Measurements from ENCODE around the gene FLII. TPM values are rescaled to one million over a fixed set of nuclear protein-coding genes. Genes with fewer than 3 reads are reported as not detected.

The FLII gene
- total RNA-seq, 1 experiment from 2014 or later: 264 TPM

- no TSS peak for BruUV-seq (replicated peaks)
- H3K27me3 ChIP-seq (ENCODE audit: insufficient read depth, low read length): no peaks in the 10 kb centered on the region
- DNase-seq (ENCODE audit: low read depth, low spot score) (no peak), ATAC-seq (no peak)
- H3K9me3 ChIP-seq (ENCODE audit: control insufficient read depth in 1 of 2, insufficient read depth in 1 of 2, low read depth in 1 of 2, low read length in 2 of 2): no peaks in the 10 kb centered on the region
- no peak overlapping the region for H3K4me3 ChIP-seq (replicated peaks in 1 of 2; ENCODE audit: low read depth in 1 of 2, low read length in 2 of 2)
- RAD21 ChIA-PET (ENCODE audit: low non-redundant PET in 1 of 2, low total read pairs in 2 of 2, uncharacterized antibody in 2 of 2, unreplicated experiment in 2 of 2): no interaction called here
- H4K20me1 ChIP-seq (ENCODE audit: insufficient read depth): no peaks in the 10 kb centered on the region
- CTCF ChIA-PET: no interaction called here
- H3K27ac ChIP-seq (ENCODE audit: low read depth, low read length): no peak overlapping the region
- intact Hi-C loops (cut with micrococcal nuclease): no loop called here
- H3K4me2 ChIP-seq (ENCODE audit: low read length): no peak overlapping the region
- POLR2A ChIA-PET: no interaction called here
- no peak for TF ChIP-seq POLR2AphosphoS5 (IDR thresholded peaks at IDR 0.05; ENCODE audit: low read depth, low read length)
- no peaks in the 10 kb centered on the region for H3K9me2 ChIP-seq (ENCODE audit: insufficient read depth)
- peaks cover 2 to 6% of the 10 kb centered on the region in 2 experiments; a peak in 3 of 4 replicates for H3K4me1 ChIP-seq (ENCODE audit: control insufficient read depth in 1 of 2, insufficient read depth in 2 of 2, low read length in 2 of 2)
- no peak overlapping the region for H2AFZ ChIP-seq (ENCODE audit: low read depth, low read length, poor library complexity, severe bottlenecking)
- H3K9ac ChIP-seq (ENCODE audit: low read length): no peak overlapping the region
- no peaks in the 10 kb centered on the region for H3K79me2 ChIP-seq (ENCODE audit: insufficient read depth, low read length)
- peaks cover 12 to 13% of the 10 kb centered on the region in 2 experiments; a peak in 3 of 4 replicates for H3K36me3 ChIP-seq (ENCODE audit: control insufficient read depth in 1 of 2, insufficient read depth in 2 of 2, low read length in 2 of 2)
Measured at GRCh38 chr17:18213666-18214270, 44.8 kb downstream of the FLII start.

GRCh38 chr17:18208092-18208491 is 50.4 kb downstream of the FLII start:
- ChIA-PET CTCF (no interaction called here), POLR2A (no interaction called here)

More at GRCh38 chr17:18208092-18208491, 50.4 kb downstream of the FLII start:
- no peak overlapping the region for H3K27ac ChIP-seq (ENCODE audit: low read depth, low read length)
- no peaks in the 10 kb centered on the region for H3K9me3 ChIP-seq (ENCODE audit: control insufficient read depth in 1 of 2, insufficient read depth in 1 of 2, low read depth in 1 of 2, low read length in 2 of 2)
- TF ChIP-seq POLR2AphosphoS5 (IDR thresholded peaks at IDR 0.05; ENCODE audit: low read depth, low read length) (no peak), EZH2phosphoT487 (IDR thresholded peaks at IDR 0.05; ENCODE audit: borderline replicate concordance) (no peak), ELF1 (IDR thresholded peaks at IDR 0.05; ENCODE audit: borderline replicate concordance, low read depth) (no peak), ZNF274 (IDR thresholded peaks at IDR 0.05; ENCODE audit: low read depth, low read length) (no peak), SP1 (IDR thresholded peaks at IDR 0.05; ENCODE audit: low read depth) (no peak), ATF3 (IDR thresholded peaks at IDR 0.05) (no peak), FOSL1 (IDR thresholded peaks at IDR 0.05; ENCODE audit: low read depth) (no peak)
- no peak overlapping the region for H3K4me3 ChIP-seq (replicated peaks in 1 of 2; ENCODE audit: low read depth in 1 of 2, low read length in 2 of 2)
- BruUV-seq (replicated peaks): no TSS peak
- H3K79me2 ChIP-seq (ENCODE audit: insufficient read depth, low read length): peaks cover 28% of the 10 kb centered on the region
- H3K9ac ChIP-seq (ENCODE audit: low read length): no peak overlapping the region
- peaks cover 6 to 7% of the 10 kb centered on the region in 2 experiments; a peak in 3 of 4 replicates for H3K4me1 ChIP-seq (ENCODE audit: control insufficient read depth in 1 of 2, insufficient read depth in 2 of 2, low read length in 2 of 2)
- ATAC-seq: no peak
- RAD21 ChIA-PET (ENCODE audit: low non-redundant PET in 1 of 2, low total read pairs in 2 of 2, uncharacterized antibody in 2 of 2, unreplicated experiment in 2 of 2): no interaction called here
- no peak overlapping the region for H3K4me2 ChIP-seq (ENCODE audit: low read length)
- H3K27me3 ChIP-seq (ENCODE audit: insufficient read depth, low read length): no peaks in the 10 kb centered on the region
- no peak for DNase-seq (ENCODE audit: low read depth, low spot score)
- intact Hi-C loops (cut with micrococcal nuclease): no loop called here
- no peaks in the 10 kb centered on the region for H3K9me2 ChIP-seq (ENCODE audit: insufficient read depth)
- H4K20me1 ChIP-seq (ENCODE audit: insufficient read depth): no peaks in the 10 kb centered on the region
- peaks cover 31 to 42% of the 10 kb centered on the region in 2 experiments for H3K36me3 ChIP-seq (ENCODE audit: control insufficient read depth in 1 of 2, insufficient read depth in 2 of 2, low read length in 2 of 2)
- no peak overlapping the region for H2AFZ ChIP-seq (ENCODE audit: low read depth, low read length, poor library complexity, severe bottlenecking)

Measured in HCT116 (cell line).